SKM-1 treated with dmso at 0.1 percent for 144 hours (cell line): ENCODE results near the gene TP53RK.

Experiments used
- DNase-seq: peaks from one replicate; lab custom pipeline; 2025; ENCODE audit not compliant: unreplicated experiment; lab: John Stamatoyannopoulos, UW

The TP53RK gene

DNA sequence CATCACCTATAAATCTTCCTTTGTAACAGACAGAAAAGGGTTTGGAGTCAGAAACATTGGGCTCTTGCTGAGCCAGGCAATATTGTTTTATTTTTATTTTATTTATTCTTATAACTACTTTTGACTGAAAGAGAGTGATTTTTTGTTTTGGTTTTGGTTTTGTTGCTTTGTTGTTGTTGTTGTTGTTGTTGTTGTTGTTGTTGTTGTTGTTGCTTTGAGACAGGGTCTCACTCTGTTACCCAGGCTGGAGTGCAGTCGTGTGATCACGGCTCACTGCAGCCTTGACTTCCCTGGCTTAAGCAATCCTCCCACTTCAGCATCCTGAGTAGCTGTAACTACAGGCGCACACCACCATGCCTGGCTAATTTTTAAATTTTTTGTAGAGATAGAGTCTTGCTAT, 22.9 kb downstream of the TP53RK start:
- no peak for DNase-seq

DNA sequence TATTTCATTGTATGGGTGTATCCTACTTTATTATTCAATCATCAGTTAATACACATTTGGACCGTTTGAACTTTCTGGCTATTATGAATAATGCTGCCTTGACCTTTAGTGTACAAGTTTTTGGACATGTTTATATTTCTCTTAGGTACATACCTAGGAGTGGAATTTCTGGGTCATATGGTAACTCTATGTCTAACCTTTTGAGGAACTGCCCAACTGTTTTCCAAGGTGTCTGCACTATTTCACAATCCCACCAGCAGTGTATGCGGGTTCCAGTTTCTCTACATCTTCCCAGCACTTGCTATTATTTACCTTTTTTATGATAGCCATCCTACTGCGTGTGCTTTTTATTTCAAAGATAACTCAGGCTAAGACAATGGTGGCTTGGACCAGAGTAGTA, 23.6 kb downstream of the TP53RK start:
- DNase-seq = no peak

GRCh38 chr20:46663531-46663930, 25.7 kb downstream of the TP53RK start:
- DNase-seq = no peak

GRCh38 chr20:46661659-46662058, 27.6 kb downstream of the TP53RK start:
- DNase-seq = no peak

DNA sequence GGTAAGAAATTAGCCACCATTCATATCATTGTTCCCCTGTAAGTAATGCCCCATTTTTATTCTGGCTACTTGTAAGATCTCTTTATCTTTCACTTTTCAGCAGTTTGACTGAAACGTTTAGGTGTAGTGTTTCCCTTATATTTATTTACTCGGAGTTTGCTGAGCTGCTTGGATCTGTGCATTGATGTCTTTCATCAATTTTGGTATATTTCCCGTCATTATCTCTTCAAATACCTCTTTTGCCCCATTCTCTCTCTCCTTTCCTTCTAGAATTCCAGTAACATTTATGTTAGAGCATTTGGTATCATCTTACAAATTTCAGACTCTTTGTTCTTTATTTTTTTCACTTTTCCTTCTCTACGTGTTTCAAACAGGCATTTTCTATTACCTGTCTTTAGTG, 28.8 kb downstream of the TP53RK start:
- DNase-seq = no peak

DNA sequence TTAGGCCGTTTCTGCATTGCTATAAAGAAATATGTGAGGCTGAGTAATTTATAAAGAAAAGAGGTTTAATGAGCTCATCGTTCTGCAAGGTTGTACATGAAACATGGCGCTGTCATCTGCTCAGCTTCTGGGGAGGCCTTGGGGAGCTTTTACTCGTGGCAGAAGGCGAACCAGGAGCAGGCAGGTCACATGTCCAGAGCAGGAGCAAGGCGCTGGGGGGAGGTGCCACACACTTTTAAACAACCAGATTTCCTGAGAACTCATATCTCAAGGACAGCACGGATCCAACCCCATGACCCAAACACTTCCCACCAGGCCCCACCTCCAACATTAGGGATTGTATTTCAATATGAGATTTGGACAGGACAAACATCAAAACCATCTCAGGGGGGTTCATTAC, 31.6 kb downstream of the TP53RK start:
- no peak for DNase-seq

DNA sequence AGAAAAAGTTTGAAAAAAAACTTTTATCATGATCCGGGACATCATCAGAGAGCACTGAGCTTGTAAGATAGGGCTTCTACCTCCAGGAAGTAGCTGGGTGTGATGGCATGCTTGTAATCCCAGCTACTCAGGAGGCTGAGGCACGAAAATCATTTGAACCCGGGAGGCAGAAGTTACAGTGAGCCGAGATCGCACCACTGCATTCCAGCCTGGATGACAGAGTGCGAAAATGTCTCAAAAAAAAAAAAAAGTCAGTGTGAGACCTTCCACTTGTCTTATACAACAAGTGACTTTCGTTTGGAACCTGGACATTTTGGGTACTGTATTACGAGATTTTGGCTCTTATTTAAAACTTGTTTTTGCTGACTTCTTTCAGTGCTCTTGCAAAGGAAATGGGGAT, 32.1 kb downstream of the TP53RK start:
- no peak for DNase-seq

GRCh38 chr20:46652699-46653098, 36.5 kb downstream of the TP53RK start:
- DNase-seq = no peak

GRCh38 chr20:46651091-46651962, 37.9 kb downstream of the TP53RK start, which contains the start of gene SLC13A3:
SLC13A3 (minus strand) TSS chr20:46651459; CDS start chr20:46651421, 38 bp downstream.
- no peak for DNase-seq

GRCh38 chr20:46650575-46651090, 38.6 kb downstream of the TP53RK start:
- no peak for DNase-seq

DNA sequence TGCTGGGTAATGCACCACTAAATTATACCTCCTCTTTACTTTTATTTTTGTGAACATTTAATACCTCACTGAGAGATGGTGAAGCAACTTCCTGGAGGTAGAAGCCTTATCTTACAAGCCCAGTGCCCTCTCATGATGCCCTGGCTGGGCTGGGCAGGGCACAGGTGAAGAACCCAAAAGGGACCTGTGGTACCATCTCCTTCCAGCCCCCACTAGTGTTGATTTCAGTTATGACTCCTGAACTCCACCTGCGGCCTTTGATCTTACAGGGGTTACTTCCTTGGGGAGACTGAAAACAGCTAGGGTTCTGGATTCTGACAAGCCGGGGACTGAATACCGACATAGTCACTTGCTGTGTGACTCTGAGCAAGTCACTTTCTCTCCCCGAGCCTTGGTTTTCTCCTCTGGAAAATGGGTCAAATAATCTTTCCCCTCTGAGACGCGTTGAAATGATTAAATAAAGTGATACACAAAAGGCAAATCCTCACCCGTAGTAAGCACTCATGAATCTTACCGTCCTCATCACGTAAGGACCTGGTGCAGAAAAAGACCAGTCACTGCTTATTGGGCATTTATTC, 39.2 kb downstream of the TP53RK start:
- DNase-seq = no peak

- DNase-seq = no peak
Observed at GRCh38 chr20:46649650-46649949, 39.6 kb downstream of the TP53RK start.

GRCh38 chr20:46648903-46649649, 40.2 kb downstream of the TP53RK start:
- DNase-seq = no peak

DNA sequence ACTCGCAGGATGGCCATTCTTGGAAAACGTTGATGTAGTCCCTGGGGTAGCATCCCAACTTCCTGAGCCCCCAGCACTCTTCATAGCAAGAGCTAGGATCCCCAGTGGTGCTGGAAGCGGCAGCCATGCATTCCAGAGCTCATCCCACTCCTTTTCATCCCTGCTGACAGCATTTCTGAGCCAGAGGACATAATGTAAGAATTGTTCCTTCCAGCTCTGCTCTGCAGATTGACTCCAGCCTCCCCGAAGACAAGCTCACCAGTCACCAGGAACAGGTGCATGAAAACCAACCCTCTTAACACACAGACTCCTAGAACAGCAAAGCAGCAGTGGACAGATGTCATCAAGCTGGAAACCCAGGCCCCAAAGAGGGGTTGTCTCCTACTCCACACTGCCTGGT, 41.8 kb downstream of the TP53RK start:
- no peak for DNase-seq

DNA sequence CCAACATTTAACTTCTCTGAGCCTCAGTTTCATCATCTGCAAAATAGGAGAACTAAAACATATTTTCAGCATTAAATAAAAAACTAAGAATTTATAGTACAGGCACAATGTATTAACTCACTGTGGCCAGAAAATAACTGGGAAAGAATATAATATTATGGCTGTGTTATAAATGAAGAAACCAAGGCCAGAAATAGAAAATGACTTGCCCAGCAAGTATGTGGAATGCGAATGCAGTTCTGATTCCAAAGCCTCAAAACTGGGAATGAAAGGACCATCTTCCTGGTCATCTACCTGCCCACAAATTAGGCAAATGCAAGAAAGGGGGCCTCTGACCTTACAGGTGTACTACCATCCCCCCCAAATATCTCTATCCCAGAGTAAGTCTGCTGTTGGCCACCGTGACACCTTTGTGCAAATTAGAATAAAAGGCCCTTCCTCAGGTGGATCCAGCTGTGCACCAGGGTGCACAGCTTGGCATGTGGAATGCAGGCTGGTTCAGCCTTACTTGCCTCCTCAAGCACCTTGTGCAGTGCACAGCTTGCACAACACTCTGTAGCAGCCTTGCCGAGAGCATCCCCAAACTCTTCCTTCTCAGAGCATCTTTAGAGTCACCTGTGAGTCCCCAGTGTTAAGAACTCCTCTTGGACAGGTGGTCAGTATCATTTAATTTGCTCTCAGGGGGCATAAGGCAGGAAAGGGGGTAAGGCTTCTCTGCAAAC, 42.4 kb downstream of the TP53RK start:
- no peak for DNase-seq

DNA sequence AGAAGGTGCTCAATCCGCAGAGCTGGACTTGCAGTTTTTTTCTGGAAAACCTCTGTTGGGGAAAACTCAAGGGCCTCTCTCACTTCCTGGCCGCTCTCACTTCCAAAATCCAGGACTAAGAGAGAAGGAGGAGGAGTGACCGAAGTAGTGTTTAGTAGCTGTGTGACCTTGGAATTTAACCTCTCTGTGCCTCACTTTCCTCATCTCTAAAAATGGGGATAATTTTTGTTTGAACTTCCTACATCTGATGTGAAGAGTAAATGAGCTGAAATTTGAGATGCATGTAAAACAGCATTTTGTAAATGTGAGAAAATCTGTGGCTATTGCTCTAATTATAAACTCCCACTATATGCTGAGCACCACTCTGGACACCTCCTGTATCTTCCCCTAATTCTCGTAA, 43.1 kb downstream of the TP53RK start:
- DNase-seq = no peak

- no peak for DNase-seq
Observed at GRCh38 chr20:46644733-46645132, 44.5 kb downstream of the TP53RK start.

- DNase-seq = no peak
Observed at GRCh38 chr20:46644160-46644559, 45.1 kb downstream of the TP53RK start.

DNA sequence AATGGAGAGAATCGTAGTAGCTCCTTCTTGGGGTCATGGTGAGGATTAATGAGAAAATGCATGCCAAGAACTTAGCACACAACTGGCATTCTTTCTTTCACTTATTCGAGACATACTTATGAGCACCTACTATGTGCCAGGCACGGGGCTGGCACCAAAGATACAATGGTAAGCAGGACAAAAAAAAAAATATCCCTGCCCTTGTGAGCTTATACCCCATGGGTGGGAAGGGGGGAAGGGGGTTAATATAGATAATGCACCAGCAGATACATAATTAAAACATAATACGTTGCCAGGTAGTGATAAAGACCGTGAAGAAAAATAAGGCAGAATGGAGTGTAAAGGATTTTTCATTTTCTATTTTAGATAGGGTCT, 46.3 kb downstream of the TP53RK start:
- no peak for DNase-seq

DNA sequence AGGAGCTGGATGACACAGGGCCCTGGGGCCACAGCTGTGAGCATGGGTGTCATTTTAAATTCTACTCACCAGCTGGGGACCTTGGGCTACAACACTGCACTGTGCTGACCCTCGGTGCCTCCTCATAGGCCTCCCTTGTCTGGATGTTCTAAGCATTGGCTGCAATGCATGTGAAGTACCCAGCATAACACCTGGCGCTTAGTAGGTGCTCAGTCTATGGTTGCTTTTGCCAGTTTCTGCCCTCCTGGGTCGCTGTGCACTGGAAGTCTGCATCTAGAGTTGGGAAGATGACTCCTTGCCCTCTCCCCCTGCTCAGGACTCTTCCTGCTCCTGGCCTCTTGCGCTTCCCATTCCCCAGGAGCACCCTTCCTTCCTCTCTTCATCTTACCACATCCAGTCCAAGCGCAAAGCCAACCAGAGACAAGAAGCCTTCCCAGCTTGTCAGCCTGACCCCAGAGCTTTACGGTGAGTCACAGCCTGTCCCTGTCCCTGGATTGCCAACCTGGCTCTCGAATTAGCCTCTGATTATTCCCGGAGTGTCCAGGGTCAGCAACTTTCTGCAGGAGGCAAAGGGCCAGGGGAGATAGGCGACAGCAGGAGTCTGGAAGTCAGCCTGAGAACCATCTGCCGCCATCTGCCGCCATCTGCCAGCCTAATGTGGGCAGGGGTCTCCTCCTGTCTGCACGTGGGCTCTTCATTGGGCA, 46.8 kb downstream of the TP53RK start:
- no peak for DNase-seq

GRCh38 chr20:46641424-46641823, 47.8 kb downstream of the TP53RK start:
- no peak for DNase-seq
